Neural progenitor cell (in vitro differentiated cells): ENCODE measurements around the gene SH3GL1.

Source experiments
- EZH2 ChIP-seq: fragments of 200-600 bp; sonication (generic); IDR thresholded peaks from 2 replicates; pipeline ENCODE4 v1.6.1; 2017; ENCODE audit warnings: antibody characterized with exemption, mild to moderate bottlenecking, moderate library complexity
- TF ChIP-seq, protein P1 (sequence below): fragments of 200-600 bp; sonication (generic); IDR thresholded peaks from 2 replicates; pipeline ENCODE4 v1.5.1; 2017; ENCODE audit warnings: antibody characterized with exemption, mild to moderate bottlenecking

GRCh38 chr19:4386041-4386782 is 14.1 kb downstream of the SH3GL1 start:
- no peak for TF ChIP-seq EZH2
- TF ChIP-seq, protein P1, sequence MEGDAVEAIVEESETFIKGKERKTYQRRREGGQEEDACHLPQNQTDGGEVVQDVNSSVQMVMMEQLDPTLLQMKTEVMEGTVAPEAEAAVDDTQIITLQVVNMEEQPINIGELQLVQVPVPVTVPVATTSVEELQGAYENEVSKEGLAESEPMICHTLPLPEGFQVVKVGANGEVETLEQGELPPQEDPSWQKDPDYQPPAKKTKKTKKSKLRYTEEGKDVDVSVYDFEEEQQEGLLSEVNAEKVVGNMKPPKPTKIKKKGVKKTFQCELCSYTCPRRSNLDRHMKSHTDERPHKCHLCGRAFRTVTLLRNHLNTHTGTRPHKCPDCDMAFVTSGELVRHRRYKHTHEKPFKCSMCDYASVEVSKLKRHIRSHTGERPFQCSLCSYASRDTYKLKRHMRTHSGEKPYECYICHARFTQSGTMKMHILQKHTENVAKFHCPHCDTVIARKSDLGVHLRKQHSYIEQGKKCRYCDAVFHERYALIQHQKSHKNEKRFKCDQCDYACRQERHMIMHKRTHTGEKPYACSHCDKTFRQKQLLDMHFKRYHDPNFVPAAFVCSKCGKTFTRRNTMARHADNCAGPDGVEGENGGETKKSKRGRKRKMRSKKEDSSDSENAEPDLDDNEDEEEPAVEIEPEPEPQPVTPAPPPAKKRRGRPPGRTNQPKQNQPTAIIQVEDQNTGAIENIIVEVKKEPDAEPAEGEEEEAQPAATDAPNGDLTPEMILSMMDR, result no peak
